GM12874 (cell line): Measurements from ENCODE around the gene ARMS2.

Experiments used
- CTCF ChIP-seq: IDR thresholded peaks from 2 replicates; pipeline ENCODE4 v1.5.1; 2011; ENCODE audit warnings: low read depth, mild to moderate bottlenecking, control low read depth, low read length, moderate library complexity; ENCODE audit not compliant: insufficient read depth

Gene ARMS2

GRCh38 chr10:122466951-122467381 lies 12.5 kb downstream of the ARMS2 start:
- no peak for TF ChIP-seq CTCF

DNA sequence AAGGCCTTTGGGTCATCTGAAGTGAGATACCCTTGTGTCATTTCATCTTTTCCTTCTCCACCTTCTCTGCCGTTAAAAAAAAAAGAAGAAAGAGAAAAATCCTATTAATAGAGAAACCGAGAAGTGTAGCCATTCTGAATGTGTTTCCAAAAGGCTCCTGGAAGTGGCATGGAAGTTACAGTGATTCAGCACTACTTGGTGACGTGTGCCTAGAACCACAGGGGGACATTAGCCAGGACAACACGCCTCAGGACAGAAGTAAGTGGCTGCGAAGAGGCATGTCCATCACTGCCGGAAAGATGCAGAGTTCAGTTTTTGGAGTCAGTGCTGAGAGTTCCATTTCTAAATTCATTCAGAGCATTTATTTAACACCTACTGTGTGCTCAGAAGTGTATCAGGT lies 13.2 kb downstream of the ARMS2 start:
- TF ChIP-seq CTCF: no peak

DNA sequence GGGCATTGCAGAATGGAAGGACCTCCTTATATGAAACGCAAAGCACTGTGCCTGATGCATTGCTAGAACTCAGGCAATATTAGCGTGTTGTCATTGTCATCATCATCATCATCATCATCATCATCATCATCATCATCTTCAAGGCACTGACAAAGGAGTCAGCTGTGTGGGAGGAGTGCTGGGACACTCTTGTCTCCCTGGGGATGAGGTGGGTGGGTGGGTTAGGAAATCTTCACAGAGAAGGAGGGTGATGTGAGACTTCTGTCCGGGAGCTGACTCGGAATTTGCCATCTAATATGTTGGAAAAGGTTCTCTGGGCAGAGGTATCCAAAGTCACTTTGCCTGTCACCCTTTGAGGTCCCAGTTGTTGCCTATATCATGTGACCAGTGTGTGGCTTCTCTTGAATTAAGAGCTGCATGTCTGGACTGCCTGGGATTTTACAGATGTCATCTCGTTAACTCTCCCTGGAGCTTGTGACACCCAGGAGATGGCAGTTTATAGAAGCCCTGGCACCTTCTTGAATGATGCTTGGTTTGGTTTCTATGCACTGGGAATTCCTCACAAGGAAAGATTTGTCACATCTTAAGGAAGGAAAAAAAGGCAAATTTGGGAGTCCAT lies 14.0 kb downstream of the ARMS2 start:
- no peak for TF ChIP-seq CTCF

DNA sequence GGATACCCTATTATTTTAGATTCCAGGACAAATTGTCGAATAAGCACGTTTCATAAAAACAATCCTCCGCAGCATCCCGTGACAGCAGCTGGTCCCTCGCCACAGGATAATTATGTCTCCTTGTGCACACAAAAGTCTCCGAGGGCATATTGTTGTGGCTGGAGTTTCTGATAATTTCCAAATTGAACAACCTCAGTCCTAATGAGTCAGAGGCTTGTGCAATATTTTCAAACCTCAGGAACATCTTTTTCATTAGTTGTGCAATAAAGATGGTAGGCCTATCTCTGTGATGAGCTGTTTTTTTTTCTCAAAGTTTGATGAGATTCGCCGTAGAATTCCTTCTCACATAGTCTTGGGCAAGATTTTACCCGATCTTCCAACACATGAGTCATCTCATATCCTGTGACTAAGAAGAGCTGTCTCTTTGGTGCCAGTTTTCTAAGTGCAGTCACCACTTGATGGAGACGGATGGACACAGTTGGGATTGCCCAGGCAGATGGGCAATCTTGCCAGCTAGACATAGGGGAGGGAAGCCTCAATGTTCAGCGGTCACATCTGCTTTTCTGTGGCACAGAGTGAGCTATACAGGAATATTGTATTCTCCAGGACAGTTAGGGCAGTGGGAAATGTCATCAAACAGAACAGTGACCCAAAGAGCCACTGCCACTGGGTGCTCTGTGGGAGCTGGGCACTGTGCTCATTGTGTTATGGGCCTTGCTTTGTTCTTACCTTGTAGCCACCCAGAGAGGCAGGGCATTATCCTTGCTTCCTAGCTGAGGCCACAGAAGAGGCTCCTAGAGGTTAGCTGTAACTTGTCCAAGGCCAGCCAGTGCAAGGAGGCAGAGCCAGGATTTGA lies 14.7 kb downstream of the ARMS2 start:
- TF ChIP-seq CTCF: no peak

DNA sequence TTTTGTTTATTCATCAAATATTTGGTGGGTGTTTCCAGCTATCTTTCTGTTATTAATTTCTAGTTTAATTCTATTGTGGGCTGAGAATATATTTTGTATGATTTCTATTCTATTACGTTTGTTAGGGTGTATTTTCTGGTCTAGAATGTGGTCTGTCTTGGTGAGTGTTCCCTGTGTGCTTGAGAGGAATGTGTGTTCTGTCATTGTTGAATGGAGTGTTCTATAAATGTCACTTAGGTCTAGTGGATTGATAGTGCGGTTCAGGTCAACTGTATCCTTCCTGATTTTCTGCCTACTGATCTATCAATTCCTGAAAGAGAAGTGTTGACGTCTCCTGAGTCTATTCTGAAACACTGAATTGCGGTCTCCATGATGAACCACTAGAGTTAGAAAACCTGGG lies 15.4 kb downstream of the ARMS2 start:
- no peak for TF ChIP-seq CTCF

- TF ChIP-seq CTCF: no peak
Observed at GRCh38 chr10:122471531-122472177, 17.2 kb downstream of the ARMS2 start.

DNA sequence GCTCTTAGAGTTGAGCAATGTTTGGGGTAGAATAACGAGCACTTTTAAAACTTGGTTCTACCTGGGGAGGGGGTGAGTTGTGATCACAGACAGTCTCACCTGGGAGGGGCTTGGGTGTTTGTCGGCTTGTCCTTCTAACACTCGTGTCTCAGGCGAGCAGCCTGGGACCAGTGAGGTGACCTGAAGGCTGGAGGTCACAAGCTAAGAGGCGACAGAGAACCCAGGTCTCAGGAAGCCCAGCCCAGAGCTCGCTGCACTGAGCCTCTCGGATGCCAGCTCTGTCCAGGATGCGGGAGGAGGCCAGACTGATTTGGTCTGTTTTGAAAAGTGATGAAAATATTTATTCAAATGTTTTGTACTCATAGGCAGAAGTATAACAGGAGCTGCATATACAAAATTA lies 18.7 kb downstream of the ARMS2 start:
- TF ChIP-seq CTCF: no peak
